ENCODE measurements around the gene CCDC150.

Gene CCDC150

GRCh38 chr2:196630531-196630930 is 9.0 kb upstream of the CCDC150 start:
- no peak for TF ChIP-seq TAF1 (IDR thresholded peaks at IDR 0.05; ENCODE audit: borderline replicate concordance, insufficient read depth, low read length)
- no peak for TF ChIP-seq POLR2AphosphoS5 (IDR thresholded peaks at IDR 0.05; ENCODE audit: low read depth, low read length)
- no peak for TF ChIP-seq SIN3A (IDR thresholded peaks at IDR 0.05; ENCODE audit: borderline replicate concordance, insufficient read depth, low read length)
- TF ChIP-seq, protein P1, sequence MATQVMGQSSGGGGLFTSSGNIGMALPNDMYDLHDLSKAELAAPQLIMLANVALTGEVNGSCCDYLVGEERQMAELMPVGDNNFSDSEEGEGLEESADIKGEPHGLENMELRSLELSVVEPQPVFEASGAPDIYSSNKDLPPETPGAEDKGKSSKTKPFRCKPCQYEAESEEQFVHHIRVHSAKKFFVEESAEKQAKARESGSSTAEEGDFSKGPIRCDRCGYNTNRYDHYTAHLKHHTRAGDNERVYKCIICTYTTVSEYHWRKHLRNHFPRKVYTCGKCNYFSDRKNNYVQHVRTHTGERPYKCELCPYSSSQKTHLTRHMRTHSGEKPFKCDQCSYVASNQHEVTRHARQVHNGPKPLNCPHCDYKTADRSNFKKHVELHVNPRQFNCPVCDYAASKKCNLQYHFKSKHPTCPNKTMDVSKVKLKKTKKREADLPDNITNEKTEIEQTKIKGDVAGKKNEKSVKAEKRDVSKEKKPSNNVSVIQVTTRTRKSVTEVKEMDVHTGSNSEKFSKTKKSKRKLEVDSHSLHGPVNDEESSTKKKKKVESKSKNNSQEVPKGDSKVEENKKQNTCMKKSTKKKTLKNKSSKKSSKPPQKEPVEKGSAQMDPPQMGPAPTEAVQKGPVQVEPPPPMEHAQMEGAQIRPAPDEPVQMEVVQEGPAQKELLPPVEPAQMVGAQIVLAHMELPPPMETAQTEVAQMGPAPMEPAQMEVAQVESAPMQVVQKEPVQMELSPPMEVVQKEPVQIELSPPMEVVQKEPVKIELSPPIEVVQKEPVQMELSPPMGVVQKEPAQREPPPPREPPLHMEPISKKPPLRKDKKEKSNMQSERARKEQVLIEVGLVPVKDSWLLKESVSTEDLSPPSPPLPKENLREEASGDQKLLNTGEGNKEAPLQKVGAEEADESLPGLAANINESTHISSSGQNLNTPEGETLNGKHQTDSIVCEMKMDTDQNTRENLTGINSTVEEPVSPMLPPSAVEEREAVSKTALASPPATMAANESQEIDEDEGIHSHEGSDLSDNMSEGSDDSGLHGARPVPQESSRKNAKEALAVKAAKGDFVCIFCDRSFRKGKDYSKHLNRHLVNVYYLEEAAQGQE (IDR thresholded peaks at IDR 0.05; ENCODE audit: insufficient read depth in 1 of 2, low read depth in 2 of 2, low read length in 2 of 2): no peak
- no peak for TF ChIP-seq FOXP2 (optimal IDR thresholded peaks at IDR 0.05; ENCODE audit: borderline replicate concordance, extremely low read depth, extremely low read length, insufficient read depth)

GRCh38 chr2:196635156-196635555 is 4.4 kb upstream of the CCDC150 start:
- TF ChIP-seq TAF1 (IDR thresholded peaks at IDR 0.05; ENCODE audit: borderline replicate concordance, insufficient read depth, low read length) (no peak), POLR2AphosphoS5 (IDR thresholded peaks at IDR 0.05; ENCODE audit: low read depth, low read length) (no peak)
- TF ChIP-seq, protein P1 (IDR thresholded peaks at IDR 0.05; ENCODE audit: insufficient read depth in 1 of 2, low read depth in 2 of 2, low read length in 2 of 2): no peak

GRCh38 chr2:196638765-196639164 is 750 bp upstream of the CCDC150 start:
- TF ChIP-seq POLR2AphosphoS5 (IDR thresholded peaks at IDR 0.05; ENCODE audit: low read depth, low read length) (no peak), TAF1 (IDR thresholded peaks at IDR 0.05; ENCODE audit: borderline replicate concordance, insufficient read depth, low read length) (no peak), FOXP2 (optimal IDR thresholded peaks at IDR 0.05; ENCODE audit: borderline replicate concordance, extremely low read depth, extremely low read length, insufficient read depth) (no peak), SIN3A (IDR thresholded peaks at IDR 0.05; ENCODE audit: borderline replicate concordance, insufficient read depth, low read length) (no peak)
- TF ChIP-seq, protein P1 (IDR thresholded peaks at IDR 0.05; ENCODE audit: insufficient read depth in 1 of 2, low read depth in 2 of 2, low read length in 2 of 2): no peak

GRCh38 chr2:196640031-196640548 is 575 bp downstream of the CCDC150 start:
- TF ChIP-seq SIN3A (IDR thresholded peaks at IDR 0.05; ENCODE audit: borderline replicate concordance, insufficient read depth, low read length) (no peak), FOXP2 (optimal IDR thresholded peaks at IDR 0.05; ENCODE audit: borderline replicate concordance, extremely low read depth, extremely low read length, insufficient read depth) (no peak), POLR2AphosphoS5 (IDR thresholded peaks at IDR 0.05; ENCODE audit: low read depth, low read length) (no peak), TAF1 (IDR thresholded peaks at IDR 0.05; ENCODE audit: borderline replicate concordance, insufficient read depth, low read length) (no peak)
- TF ChIP-seq, protein P1 (IDR thresholded peaks at IDR 0.05; ENCODE audit: insufficient read depth in 1 of 2, low read depth in 2 of 2, low read length in 2 of 2): no peak

DNA sequence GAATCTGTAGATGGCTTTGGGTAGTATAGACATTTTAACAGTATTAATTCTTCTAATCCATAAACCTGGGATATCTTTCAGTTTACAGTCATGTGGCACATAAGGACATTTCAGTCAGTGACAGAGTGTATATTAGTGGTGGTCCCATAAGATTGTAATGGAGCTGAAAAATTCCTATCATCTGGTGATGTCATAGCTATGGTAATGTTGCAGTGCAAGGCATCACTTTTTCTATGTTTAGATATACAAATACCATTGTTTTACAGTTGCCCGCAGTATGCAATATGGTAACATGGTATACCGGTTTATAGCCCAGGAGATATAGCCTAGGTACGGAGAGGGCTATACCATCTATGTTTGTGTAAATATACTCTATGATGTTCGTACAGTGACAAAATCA is 9.7 kb downstream of the CCDC150 start:
- TF ChIP-seq TAF1 (IDR thresholded peaks at IDR 0.05; ENCODE audit: borderline replicate concordance, insufficient read depth, low read length): no peak

Measured in PFSK-1 (cell line).